GM18511 (cell line): Measurements from ENCODE around the gene RHBDL1.
A peak's percentile ranks its signal among the peaks of the same experiment; 100 is the strongest.

Experiments
- ATAC-seq: cut with Tn5 transposase; IDR thresholded peaks from one replicate; pipeline ENCODE4 v1.9.1; 2021; ENCODE audit warnings: mild to moderate bottlenecking, moderate library complexity; ENCODE audit not compliant: unreplicated experiment

Gene RHBDL1

GRCh38 chr16:652454-653305 lies 22.8 kb upstream of the RHBDL1 start:
- no peak for ATAC-seq

GRCh38 chr16:654034-654433 lies 21.4 kb upstream of the RHBDL1 start:
- no peak for ATAC-seq

DNA sequence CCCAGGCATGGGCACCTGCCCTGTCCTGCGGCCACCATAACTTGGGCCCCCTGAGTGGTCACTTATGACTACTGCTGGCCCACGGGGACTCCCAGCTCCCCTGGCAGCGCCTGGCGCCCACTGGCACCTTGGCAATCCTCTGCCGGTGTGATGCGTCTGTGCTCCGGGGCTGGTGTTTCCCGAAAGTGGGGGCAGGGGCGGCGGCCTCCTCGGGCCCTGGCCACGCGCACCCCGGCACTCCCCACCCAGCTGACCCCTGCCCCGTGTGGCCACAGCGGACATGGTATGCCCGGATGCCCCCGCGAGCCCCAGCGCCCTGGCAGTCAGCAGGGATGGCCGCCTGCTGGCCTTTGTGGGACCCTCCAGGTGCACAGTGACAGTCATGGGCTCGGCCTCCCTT lies 18.0 kb upstream of the RHBDL1 start:
- no peak for ATAC-seq

DNA sequence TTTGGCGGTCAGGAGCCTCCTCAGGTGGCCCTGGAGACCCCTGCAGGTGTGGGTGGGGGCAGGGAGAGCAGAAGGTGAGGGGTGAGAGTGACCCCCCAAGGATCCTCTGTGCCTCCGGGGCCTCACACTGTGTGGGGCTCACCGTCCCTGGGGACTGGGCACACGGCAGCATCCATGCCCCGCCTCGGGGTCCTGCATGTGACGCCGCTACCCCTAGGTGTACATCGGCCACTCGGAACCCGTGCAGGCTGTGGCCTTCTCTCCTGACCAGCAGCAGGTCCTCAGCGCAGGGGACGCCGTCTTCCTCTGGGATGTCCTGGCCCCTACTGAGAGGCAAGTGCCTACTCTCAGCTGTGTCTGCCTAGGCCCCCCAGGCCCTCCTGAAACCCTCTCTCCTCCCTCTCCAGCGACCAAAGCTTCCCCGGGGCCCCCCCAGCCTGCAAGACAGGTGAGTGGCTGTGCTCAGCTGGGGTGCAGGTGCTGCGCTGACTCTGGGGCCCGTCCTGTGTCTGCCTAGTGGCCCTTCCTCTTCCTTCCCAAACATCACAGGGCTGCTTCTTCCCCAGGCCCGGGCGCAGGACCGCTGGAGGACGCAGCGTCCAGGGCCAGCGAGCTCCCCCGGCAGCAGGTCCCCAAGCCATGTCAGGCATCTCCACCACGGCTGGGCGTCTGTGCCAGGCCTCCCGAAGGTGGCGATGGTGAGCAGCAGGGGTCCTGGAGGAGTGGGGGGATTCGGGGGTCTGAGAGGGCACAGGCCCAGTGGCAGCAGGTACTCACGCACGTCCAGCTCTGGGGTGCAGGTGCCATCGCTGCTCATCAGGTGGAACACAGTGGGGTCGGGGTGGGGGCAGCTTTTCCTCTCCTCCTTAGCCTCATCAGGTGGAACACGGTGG lies 16.5 kb upstream of the RHBDL1 start:
- ATAC-seq = no peak

- no peak for ATAC-seq
Observed at GRCh38 chr16:659618-660017, 15.9 kb upstream of the RHBDL1 start.

DNA sequence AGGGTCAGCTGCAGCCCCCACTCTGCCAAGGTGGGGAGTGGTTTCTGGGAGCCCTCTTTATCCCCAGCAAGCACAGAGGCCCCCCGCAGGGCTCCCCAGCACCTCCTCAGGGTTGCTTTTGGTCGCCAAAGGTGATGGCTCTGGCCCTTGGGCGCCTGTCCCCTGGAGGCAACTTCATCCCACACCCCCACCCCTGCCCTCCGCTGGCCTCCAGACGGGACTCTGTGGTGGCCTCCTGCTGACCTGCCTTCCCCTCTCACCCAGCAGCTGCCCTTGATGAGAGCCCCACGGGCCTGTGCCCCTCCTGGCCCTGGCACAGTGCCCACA lies 15.4 kb upstream of the RHBDL1 start:
- ATAC-seq = no peak

DNA sequence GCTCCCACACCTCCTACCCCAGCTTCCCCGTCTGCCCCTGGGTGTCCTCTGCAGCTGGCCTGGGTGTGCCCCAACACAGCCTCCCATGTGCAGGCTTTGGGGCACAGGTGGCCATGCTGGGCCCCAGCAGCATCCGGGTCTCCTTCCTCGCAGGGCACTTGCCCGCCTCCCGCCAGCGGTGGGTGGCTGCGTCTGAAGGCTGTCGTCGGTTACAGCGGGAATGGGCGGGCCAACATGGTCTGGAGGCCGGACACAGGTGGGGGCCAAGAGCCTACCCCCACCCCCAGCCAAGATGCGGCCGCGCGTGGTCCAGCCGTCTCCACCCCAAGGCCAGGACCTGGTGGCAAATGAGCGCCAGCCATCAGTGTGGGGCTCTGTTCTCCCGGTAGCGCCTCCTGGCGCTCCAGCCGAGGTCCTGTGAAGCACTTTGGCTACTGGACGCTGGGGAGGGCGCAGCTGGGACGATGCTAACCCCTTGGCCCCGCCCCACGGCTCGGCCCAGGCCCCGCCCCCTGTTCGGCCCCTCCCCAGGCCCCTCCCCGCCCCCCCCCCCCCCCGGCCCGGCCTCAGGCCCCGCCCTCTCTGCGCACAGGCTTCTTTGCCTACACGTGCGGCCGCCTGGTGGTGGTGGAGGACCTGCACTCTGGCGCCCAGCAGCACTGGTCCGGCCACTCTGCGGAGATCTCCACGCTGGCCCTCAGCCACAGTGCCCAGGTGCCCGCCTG lies 14.8 kb upstream of the RHBDL1 start:
- ATAC-seq = peak; percentile 75

GRCh38 chr16:661184-661821 lies 14.2 kb upstream of the RHBDL1 start:
- peak; percentile 9 for ATAC-seq

DNA sequence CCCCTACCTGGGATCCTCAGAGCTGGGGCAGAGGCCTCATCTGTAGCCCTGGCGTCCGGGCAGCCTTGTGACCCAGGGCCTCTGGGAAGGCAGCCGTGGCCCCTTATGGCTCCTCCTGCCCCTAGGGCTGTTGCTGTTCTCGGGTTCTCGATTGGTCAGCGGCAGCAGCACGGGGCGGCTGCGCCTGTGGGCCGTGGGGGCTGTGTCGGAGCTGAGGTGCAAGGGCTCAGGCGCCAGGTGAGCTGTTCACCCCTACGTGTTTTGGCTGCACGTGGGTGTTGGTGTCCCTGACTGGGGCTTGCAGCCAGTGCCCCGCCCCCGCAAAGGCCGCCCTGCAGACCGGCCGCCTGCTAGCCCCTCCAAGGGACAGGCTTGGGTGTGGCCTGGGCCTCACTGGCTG lies 13.4 kb upstream of the RHBDL1 start:
- no peak for ATAC-seq

DNA sequence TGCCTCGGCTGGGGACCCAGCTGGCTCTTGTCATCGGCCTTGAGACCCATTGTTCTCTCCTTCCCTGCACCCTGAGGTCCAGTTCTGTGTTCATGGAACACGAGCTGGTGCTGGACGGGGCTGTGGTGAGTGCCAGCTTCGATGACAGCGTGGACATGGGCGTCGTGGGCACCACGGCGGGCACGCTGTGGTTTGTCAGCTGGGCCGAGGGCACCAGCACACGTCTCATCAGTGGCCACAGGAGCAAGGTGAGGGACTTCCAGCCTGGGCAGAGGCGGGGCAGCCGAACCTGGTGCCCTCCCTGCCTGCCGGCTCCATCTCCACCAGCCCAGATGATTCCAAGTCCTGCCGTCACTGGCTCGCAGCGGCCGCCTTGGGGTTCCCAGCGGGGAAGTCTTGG lies 12.9 kb upstream of the RHBDL1 start:
- no peak for ATAC-seq

GRCh38 chr16:666572-666971 lies 8.9 kb upstream of the RHBDL1 start:
- ATAC-seq = no peak

GRCh38 chr16:667113-667779 lies 8.2 kb upstream of the RHBDL1 start:
- no peak for ATAC-seq

GRCh38 chr16:667780-668518 lies 7.5 kb upstream of the RHBDL1 start, which contains the start of gene RHOT2:
Gene RHOT2 (plus strand): TSS chr16:668132. CDS start chr16:668200, 68 bp downstream.
- peak; percentile 85 for ATAC-seq

DNA sequence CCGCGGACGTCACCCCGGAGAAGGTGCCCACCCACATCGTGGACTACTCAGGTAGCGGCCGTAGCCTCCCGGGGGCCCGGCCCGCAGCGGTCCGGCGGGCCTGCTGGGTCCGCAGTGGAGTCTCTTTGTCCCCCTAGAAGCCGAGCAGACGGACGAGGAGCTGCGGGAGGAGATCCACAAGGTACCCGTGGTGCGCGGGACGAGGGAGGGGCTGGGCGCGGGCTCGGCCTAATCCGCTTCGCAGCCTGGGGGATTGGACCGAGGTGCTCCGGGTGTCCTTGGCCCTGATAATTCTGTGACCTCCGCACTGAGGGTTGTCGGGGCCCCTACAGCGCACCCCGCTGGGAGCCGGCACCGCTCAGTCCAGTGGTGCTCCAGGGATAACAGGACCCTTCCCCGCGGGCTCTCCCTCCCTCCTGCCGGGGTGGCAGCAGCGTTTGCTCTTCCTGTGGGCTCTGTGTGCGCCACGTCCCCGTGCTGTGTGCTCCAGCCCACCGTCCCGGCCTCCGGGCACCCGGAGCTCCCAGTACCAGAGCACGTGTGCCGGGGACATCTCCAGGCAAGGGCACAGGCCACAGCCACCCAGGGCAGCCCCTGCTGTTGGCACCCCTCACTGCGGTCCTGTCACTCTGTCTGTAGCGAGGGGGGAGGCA lies 6.8 kb upstream of the RHBDL1 start:
- no peak for ATAC-seq

GRCh38 chr16:669666-670065 lies 5.8 kb upstream of the RHBDL1 start:
- ATAC-seq = no peak

- ATAC-seq = no peak
Observed at GRCh38 chr16:670485-671352, 4.8 kb upstream of the RHBDL1 start.

DNA sequence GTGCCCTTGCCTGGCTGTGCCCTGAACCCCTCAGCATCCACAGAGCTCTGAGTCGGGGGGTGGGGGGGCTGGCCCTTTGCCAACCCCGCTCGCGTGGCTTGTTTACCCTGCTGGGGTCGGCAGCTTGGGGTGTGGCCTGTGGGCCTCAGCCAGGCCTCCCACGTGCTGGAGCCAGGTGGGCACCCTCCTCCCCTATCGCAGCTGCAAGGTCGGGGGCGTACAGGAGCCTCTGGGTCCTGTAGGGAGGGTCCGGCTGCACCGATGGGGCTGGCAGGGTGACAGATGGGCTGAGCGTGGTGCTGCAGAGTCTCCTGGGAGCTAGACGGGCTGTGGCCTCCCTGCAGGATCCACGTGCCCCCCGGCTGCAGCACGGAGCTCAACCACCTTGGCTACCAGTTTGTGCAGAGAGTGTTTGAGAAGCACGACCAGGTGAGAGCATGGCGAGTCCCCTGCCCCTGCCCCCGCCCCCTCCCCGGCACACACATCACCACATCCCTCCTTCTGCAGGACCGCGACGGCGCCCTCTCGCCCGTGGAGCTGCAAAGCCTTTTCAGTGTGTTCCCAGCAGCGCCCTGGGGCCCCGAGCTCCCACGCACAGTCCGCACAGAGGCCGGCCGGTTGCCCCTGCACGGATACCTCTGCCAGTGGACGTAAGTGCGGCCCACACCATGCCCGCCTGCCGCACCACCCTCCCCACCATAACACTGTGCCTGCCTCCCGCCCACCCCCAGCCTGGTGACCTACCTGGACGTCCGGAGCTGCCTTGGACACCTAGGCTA lies 3.9 kb upstream of the RHBDL1 start:
- no peak for ATAC-seq
